Endodermal cell (in vitro differentiated cells): ENCODE results near the gene SNRPA. TPM values are rescaled to one million over a fixed set of nuclear protein-coding genes. Genes with fewer than 3 reads are reported as not detected.

Source experiments
- DNase-seq: peaks from one replicate; pipeline ENCODE4 v3.0.0-alpha.2; 2017
- H3K27ac ChIP-seq: 2 replicates; pipeline ENCODE4 v1.5.1; 2013; ENCODE audit warnings: mild to moderate bottlenecking, low read depth, low read length, moderate library complexity
- H3K27me3 ChIP-seq: 2 replicates; pipeline ENCODE4 v1.6.1; 2013; ENCODE audit warnings: mild to moderate bottlenecking, low read length, moderate library complexity; ENCODE audit not compliant: insufficient read depth, control insufficient read depth, poor library complexity, severe bottlenecking
- H3K36me3 ChIP-seq: 2 replicates; pipeline ENCODE4 v1.7.0; 2013; ENCODE audit warnings: mild to moderate bottlenecking, low read length, moderate library complexity; ENCODE audit not compliant: control insufficient read depth, insufficient read depth
- H3K4me1 ChIP-seq: one replicate; pipeline ENCODE4 v1.7.0; 2013; ENCODE audit warnings: low read length; ENCODE audit not compliant: control insufficient read depth, insufficient read depth
- H3K4me3 ChIP-seq: 2 replicates; pipeline ENCODE4 v1.5.1; 2013; ENCODE audit warnings: mild to moderate bottlenecking, low read length, moderate library complexity
- H3K9ac ChIP-seq: 2 replicates; pipeline ENCODE4 v1.6.1; 2013; ENCODE audit warnings: mild to moderate bottlenecking, low read length, moderate library complexity; ENCODE audit not compliant: poor library complexity, severe bottlenecking; ENCODE audit errors: extremely low read depth
- H3K9me3 ChIP-seq: 2 replicates; pipeline ENCODE4 v1.6.1; 2013; ENCODE audit warnings: mild to moderate bottlenecking, low read length, moderate library complexity; ENCODE audit not compliant: control insufficient read depth
- H3K27ac Mint-ChIP-seq: 2 replicates; pipeline ENCODE4 v1.8.0; 2020; ENCODE audit warnings: mixed read lengths
- H3K27me3 Mint-ChIP-seq: 2 replicates; pipeline ENCODE4 v1.8.0; 2021; ENCODE audit warnings: mild to moderate bottlenecking, mixed read lengths; ENCODE audit not compliant: insufficient read depth
- H3K36me3 Mint-ChIP-seq: 2 replicates; pipeline ENCODE4 v1.8.0; 2020; ENCODE audit warnings: low read depth, mixed read lengths
- H3K4me1 Mint-ChIP-seq: 2 replicates; pipeline ENCODE4 v1.8.0; 2020; ENCODE audit warnings: mixed read lengths
- H3K4me3 Mint-ChIP-seq: 2 replicates; pipeline ENCODE4 v1.8.0; 2020; ENCODE audit warnings: mild to moderate bottlenecking, moderate library complexity, mixed read lengths
- H3K9me3 Mint-ChIP-seq: 2 replicates; pipeline ENCODE4 v1.8.0; 2020; ENCODE audit warnings: mild to moderate bottlenecking, mixed read lengths
- CTCF ChIP-seq: fragments of 200-600 bp; sonication (generic); conservative IDR thresholded peaks from 2 replicates; pipeline ENCODE4 v1.5.0; 2021; ENCODE audit warnings: antibody characterized with exemption, mild to moderate bottlenecking
- WGBS, 2 experiments: methylation state at CpG; one replicate each; pipeline versions ENCODE4 v1.1.5 to v1.1.7; 2013; ENCODE audit warnings: missing lambda C conversion rate in 2 of 2, mixed read lengths in 1 of 2; ENCODE audit not compliant: insufficient coverage in 1 of 2, insufficient read length in 1 of 2; 5-methylcytosine and 5-hydroxymethylcytosine counted together
- total RNA-seq, 2 donors: library from RNA; stranded (reverse); fragmentation: NEBNext Ultra II Directional in 1 of 2; extraction: Animal tissue kit (Norgen Biotek cat#: 25700) in 1 of 2; gene quantifications; 2 replicates in 1 of 2; 3 replicates in 1 of 2; pipeline ENCODE4 v1.2.1, GENCODE V29; 2021

SNRPA gene
- total RNA-seq, 2 donors from 2014 or later = 160 to 199 TPM

- peak overlapping the region; percentile 100 for H3K27ac ChIP-seq
- Mint-ChIP-seq H3K36me3 (peaks cover 12% of the 10 kb centered on the region), H3K9me3 (no peaks in the 10 kb centered on the region), H3K4me3 (peak overlapping the region; percentile 85), H3K4me1 (peaks cover 7% of the 10 kb centered on the region), H3K27me3 (no peaks in the 10 kb centered on the region), H3K27ac (peak overlapping the region; percentile 100)
- no peaks in the 10 kb centered on the region for H3K27me3 ChIP-seq
- no peak for TF ChIP-seq CTCF
- H3K9ac ChIP-seq = peak overlapping the region; percentile 22
- no peaks in the 10 kb centered on the region for H3K36me3 ChIP-seq
- peak overlapping the region; percentile 91 for H3K4me3 ChIP-seq
- no peaks in the 10 kb centered on the region for H3K4me1 ChIP-seq
- WGBS, 2 experiments = 5 to 13% methylated on average over 5 to 7 of the region's 7 CpGs
- no peaks in the 10 kb centered on the region for H3K9me3 ChIP-seq
- DNase-seq = no peak
These were observed 27.8 kb downstream of the SNRPA start for GRCh38 chr19:40778706-40779284.

DNA sequence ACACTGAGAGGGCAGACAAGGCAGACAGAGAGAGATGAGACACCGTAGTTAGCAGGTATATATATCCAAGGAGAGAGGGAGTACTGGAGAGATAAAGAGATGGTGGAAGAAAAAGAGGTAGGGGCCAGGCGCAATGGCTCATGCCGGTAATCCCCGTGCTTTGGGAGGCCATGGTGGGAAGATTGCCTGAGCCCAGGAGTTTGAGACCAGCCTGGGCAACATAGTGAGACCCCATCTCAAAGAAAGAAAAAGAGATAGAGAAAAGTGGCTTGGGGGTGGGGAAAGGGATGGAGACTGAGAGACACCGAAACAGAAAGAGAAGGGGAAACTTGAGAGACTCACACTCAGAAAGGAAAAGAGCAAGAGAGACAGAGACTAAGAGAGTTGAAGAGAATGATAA is 29.6 kb downstream of the SNRPA start:
- 94 to 95% methylated on average over 5 of the region's 5 CpGs for WGBS, 2 experiments
- H3K36me3 ChIP-seq = no peaks in the 10 kb centered on the region
- Mint-ChIP-seq H3K4me1 (peaks cover 7% of the 10 kb centered on the region), H3K27me3 (no peaks in the 10 kb centered on the region), H3K36me3 (peaks cover 15% of the 10 kb centered on the region), H3K27ac (no peak overlapping the region), H3K4me3 (no peak overlapping the region), H3K9me3 (no peaks in the 10 kb centered on the region)
- H3K4me3 ChIP-seq = no peak overlapping the region
- H3K27me3 ChIP-seq = no peaks in the 10 kb centered on the region
- no peak for DNase-seq
- H3K27ac ChIP-seq = no peak overlapping the region
- no peaks in the 10 kb centered on the region for H3K9me3 ChIP-seq
- TF ChIP-seq CTCF = no peak
- H3K9ac ChIP-seq = no peak overlapping the region
- no peaks in the 10 kb centered on the region for H3K4me1 ChIP-seq

GRCh38 chr19:40781140-40781539 is 30.1 kb downstream of the SNRPA start:
- Mint-ChIP-seq H3K36me3 (peaks cover 15% of the 10 kb centered on the region), H3K4me3 (no peak overlapping the region), H3K4me1 (peaks cover 7% of the 10 kb centered on the region), H3K27ac (no peak overlapping the region), H3K9me3 (no peaks in the 10 kb centered on the region), H3K27me3 (no peaks in the 10 kb centered on the region)
- no peaks in the 10 kb centered on the region for H3K4me1 ChIP-seq
- WGBS, 2 experiments = 94 to 95% methylated on average over 4 to 5 of the region's 7 CpGs
- TF ChIP-seq CTCF = no peak
- H3K36me3 ChIP-seq = no peaks in the 10 kb centered on the region
- no peak overlapping the region for H3K9ac ChIP-seq
- no peak overlapping the region for H3K4me3 ChIP-seq
- no peaks in the 10 kb centered on the region for H3K27me3 ChIP-seq
- H3K9me3 ChIP-seq = no peaks in the 10 kb centered on the region
- no peak for DNase-seq
- no peak overlapping the region for H3K27ac ChIP-seq
